ENCODE measurements around the gene SLC24A4. TPM values are rescaled to one million over a fixed set of nuclear protein-coding genes. Genes with fewer than 3 reads are reported as not detected.

Gene SLC24A4
- total RNA-seq, 1 donor from 2014 or later: 0.04 TPM

DNA sequence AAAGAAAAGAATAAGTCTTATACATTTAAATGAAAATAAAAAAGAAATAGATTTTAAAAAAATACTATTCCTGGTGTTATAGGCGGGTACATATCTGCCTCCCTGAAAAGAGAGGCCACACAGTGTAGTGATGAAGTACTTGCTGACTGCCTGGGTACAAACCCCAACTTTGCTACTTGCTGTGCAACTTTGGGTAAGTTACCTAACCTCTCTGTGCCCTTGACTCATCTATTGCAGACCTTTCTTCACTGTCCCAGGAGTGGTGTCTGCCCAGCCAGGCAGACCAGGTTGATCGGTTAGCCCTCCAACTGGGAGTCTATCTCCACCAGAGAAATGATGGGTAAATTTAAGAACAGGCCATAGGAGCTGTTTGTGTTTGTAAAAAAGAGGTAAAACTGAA lies 82.0 kb downstream of the SLC24A4 start:
- no peak for ATAC-seq

DNA sequence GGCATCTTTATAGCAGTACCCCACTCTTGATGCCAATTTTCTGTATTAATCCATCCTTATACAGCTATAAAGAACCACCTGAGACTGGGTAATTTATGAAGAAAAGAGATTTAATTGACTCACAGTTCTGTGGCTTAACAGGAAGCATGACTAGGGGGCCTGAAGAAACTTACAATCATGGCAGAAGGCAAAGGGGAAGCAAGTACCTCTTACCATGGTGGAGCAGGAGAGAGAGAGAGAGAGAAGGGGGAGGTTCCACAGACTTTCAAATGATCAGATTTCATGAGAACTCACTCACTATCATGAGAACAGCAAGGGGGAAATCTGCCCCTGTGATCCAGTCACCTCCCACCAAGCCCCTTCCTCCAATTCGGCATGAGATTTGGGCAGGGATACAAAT lies 84.4 kb downstream of the SLC24A4 start:
- ATAC-seq: no peak

DNA sequence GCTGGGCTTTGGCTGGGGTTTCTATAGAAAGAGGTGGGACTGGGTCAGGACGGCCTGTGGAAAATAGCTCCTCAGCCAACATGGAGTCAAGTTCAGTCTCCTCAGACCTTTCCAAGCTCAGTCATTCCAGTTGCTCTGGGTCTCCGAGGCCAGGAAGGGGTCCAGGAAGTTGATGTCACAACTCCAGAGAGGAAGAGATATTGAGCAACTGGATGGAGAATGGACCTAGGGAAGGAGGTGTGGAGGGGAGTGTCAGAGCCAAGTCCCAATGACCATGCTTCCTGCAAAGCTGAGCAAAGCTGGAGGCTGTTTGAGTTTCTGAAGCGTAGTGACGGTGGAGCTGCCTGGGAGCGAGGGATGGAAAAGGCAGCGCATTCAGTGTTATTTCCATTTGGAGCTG lies 86.1 kb downstream of the SLC24A4 start:
- ATAC-seq: no peak

DNA sequence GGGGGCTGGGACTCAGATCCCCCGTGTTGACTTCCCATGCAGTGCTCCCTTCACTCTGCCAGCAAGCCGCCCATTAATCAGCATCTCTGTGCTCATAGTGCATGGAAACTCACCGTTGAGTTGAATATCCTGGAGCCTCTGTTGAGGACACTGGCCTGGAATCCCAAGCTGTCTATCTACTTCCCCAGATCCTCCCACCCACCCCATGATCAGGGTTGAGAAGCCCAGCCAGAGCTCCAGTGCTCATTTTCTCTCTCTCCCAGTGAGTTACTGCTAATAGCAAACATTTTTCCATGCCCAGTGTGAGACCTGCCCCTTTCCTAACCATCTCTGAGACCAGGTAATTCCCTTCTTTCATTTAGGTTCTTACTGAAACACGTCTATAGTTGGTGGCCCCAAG lies 88.2 kb downstream of the SLC24A4 start:
- ATAC-seq: no peak

DNA sequence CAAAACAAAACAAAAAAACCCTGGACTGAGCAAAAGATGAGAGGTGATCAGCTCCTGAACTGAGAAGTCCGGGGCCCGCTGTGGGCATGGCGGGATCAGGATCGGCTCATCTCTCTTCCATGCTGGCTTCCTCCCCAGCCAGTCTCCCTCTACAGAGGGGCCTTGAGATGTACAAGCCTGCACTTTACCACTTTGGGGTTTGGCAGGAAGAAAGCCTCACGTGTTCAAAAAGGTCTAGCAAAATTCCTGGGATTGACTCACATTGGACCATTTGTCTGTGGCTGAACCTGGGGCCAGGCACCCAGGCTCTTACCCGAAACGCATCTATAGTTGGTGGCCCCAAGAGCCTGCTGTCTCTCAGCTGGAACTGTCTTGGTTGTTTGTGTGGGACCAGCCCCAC lies 89.0 kb downstream of the SLC24A4 start:
- ATAC-seq: no peak

DNA sequence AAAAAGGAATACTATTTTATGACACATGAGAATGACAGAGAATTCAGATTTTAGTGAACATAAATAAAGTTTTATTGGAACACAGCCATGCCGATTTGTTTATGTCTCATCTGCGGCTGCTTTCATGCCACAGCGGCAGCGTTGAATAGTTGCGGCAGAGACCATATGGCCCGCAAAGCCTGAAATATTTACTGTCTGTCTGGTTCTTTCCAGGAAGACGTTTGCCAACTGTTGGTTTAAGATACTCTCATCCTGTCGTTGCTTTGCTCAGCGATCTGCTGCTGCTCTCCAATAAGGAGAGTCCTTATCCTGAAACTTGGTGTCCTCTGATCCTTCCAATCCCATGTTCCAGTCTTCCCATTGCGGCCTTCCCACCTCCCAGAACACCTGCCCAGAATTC lies 89.9 kb downstream of the SLC24A4 start:
- ATAC-seq: no peak

DNA sequence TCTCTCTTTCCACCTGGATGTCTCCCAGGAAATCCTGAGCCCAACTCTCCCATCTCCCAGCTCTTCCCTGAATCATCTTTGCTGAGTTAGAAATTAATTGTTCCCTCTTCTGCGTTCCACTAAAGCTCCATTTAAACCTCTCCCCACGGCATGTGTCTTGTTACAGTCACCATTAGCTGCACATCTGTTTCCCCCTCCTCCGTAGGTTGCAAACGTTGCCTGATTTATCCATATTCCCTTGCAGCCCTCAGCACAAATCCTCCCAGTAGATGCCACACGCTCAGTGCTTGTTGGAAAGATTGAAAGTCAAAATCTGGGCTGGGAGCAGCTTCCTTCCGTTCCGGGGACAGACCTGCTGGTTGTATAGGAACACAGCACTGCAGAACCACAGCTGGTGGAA lies 90.4 kb downstream of the SLC24A4 start:
- ATAC-seq: no peak

DNA sequence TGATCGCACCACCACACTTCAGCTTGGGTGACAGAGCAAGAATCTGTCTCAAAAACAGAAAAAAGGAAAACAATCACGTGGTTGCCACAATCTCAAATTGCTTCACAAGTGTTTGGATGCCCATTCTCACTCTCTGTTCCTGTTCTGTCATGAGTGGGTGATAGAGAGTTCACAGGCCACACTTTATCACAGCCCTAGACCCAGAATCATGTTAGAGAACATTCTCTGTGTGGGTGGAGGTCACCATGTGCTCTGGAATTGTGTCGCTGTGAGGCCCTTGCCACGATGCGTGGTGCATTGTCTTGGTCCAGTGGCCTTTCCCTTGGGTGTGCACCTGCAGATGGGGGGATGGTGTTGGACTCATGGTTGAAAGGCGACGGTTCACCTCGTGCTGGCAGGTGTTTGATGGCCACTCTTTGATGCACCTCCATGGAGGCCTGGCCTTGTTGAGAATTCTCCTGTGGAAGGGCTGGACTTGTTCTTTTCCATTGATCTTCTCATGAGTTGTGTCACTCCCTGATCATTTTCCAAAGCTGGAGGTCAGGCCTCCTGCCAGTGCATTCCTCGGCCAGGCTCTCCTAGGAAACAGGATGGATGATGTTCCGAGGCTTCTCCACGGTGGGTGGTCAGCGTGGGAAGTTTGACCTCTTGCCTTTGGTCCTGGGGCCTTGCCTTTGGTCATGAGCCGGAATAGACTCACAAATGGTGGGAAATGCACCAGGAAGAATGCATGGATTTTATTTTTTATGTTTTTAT lies 91.9 kb downstream of the SLC24A4 start:
- ATAC-seq: no peak

DNA sequence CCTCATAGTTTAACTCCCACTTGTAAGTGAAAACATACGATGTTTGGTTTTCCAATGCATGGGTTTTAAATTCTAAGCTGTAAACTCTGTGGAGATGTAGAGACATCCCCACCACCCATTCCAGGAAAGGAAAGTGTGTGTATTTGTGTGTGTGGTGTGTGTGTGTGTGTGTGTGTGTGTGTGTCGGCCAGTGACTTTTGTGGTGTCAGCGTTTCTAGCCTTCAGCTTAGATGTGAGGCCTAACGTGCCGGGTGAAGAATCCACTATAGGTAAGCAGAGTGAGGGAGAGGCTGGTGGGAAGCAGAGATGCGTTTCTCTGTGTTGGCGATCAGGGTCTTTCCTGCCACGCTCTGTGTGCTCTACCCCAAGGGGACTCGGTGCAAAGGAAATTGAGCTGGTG lies 93.0 kb downstream of the SLC24A4 start:
- no peak for ATAC-seq

DNA sequence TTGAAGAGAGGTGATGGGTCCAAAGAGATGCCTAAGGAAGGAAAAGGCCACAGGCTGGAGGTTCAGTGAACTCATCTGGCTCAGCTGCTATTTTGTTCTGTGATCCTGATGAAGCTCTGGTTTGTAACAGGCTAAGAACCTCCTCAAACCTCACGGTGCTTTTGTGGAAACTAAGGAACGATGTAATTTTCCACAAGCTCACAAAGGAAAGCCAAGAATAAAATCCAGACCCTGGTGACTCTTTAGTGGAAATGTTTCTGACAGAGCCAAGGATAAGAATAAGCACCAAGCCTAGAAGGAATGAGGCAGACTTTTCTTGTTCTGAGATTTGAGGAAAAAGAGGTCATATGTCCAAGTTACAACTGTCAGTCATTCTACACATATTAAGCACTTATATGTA lies 93.6 kb downstream of the SLC24A4 start:
- ATAC-seq: no peak

DNA sequence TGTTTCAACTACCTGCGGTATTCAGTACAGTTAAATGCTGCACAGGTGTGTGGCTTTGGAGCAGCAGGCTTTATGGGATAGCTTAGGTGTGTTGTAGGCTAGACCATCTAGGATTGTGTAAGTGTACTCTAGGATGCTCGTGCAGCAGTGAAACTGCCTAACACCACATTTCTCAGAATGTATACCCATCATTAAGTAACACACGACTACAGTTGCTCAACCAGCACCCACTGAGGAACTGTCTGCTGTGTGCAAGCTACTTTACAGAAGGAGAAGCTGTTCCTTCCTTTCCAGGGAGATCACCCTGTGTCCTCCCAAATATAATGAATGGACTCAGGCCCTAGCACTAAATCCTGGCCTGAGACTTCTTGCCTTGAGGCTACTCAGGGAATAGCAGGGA lies 94.8 kb downstream of the SLC24A4 start:
- ATAC-seq: no peak

DNA sequence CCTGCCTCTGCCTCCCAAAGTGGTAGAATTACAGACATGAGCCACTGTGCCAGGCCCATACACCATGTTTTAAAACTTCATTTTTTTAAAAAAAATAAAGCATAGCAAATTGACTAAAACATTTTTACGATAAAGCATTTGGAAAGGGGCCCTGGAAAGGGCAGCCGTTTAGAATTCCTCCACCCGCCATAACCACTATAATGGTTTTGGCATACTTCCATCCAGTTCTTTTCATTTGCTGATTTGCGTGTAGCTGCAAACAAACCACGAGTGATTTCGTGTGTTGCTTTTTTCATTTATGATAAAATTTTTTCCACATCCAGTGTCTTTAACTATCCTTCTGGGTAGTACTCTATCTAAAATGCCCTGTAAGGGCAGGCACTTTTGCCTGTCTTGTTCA lies 98.8 kb downstream of the SLC24A4 start:
- no peak for ATAC-seq

DNA sequence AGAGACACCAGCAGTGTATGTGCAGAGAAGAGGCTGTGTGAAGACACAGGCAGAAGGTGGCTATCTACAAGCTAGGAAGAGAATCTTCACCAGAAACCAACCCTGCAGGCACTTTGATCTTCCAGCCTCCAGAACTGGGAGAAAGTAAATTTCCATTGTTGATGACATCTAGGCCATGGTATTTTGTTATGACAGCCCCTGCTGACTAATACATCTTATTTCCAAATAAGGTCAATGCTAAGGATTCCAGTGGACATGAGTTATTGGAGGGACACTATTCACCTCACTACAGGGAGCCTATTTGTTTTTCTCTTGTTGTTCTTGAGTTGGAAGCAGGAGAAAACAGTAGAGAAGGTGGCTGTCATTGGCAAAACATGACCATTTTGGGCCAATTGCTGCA lies 102.1 kb downstream of the SLC24A4 start:
- ATAC-seq: no peak

DNA sequence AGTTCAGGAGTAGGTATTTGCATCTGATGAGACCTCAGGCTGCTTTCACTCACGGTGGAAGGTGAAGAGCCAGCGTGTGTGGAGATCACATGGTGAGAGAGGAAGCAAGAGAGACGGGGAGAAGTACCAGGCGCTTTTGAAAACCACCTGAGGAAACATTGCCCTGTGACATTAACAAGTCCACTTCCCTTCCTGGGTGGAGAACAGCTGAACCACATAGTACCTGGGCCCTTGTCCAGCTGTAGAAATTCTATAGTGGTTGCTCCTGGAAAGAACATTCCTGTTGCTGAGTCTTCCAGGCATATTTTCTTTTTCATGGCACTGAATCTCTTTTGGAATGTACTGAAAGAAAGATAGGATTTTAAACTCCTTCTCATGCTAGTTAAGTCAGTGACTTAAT lies 103.3 kb downstream of the SLC24A4 start:
- no peak for ATAC-seq

DNA sequence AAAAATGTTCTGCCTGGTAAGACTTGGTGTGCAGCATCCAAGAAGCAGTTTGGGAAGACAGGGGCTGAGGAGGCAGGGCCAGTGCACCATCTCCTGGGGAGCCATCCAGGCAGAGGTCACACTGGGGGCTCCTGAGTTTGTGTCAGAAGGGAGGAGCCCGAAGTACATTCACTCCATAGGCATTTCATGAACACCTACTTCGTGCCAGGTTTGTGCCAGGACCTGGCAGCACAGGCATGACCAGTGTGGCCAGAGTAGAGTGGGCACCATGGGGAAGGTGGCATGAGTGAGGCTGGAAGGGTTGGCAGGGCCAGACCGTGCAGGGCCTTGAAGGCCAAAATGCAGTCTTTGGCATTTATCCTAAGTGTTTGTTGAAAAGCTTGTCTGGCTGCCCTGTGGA lies 104.1 kb downstream of the SLC24A4 start:
- no peak for ATAC-seq

DNA sequence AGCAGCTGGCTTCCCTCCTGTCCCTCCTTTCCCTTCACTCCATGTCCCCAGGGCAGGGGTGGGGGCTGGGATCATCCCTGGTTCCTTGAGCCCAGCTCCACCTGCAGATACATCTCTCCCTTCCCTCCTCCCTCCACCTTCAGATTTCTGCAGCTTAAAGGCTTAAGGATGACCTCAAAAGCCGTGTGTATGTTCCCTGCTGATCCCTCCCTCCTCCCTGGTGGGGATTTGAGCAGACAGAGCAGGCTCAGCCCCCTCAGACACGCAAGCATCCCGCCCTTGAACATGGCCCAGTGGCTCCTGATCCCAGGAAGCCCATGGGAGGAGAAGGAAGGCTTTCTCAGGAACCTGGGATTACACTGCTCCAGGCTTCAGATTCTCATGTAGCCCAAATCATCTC lies 107.7 kb downstream of the SLC24A4 start:
- no peak for ATAC-seq

DNA sequence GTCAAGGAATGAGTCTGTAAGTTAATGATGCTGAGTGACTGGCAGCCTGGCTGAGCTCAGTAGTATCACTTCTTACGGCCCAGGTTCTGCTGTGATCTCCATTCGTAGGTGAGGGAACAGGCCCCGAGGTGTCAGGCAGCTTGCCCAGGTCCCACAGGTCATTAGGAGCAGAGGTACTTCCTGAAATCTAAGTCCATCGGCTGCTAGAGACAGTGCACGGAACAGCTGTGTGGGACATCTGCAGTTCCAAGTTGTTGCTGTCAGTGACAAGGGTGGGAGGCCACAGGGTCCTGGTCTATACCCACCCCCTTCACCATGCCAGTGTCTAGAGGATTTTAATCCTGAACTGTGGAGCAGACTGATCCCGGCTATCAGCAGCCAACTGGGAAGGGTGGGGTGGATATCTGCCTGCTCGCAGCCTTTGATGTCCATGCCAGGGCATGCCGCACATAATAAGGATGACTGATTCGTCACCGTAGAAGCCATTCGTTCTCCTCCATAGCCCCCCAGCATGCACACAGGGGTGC lies 108.3 kb downstream of the SLC24A4 start:
- no peak for ATAC-seq

DNA sequence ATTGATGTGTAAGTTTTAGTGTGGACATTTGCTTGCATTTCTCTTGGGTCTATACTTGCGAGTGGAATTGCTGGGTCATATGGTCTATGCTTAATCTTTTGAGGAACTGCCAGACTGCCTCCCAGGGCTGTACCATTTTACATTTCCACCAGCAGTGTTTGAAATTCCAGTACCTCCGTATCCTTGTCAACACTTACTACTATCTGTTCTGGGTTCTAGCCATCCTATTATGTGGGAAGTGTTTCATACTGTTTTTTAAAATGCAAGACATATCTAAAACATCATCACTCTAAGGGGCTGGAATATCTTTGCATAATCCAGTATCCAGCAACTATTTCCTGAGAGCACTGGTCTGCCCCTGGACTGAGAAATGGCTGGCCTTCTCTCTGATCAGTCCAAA lies 110.4 kb downstream of the SLC24A4 start:
- no peak for ATAC-seq

DNA sequence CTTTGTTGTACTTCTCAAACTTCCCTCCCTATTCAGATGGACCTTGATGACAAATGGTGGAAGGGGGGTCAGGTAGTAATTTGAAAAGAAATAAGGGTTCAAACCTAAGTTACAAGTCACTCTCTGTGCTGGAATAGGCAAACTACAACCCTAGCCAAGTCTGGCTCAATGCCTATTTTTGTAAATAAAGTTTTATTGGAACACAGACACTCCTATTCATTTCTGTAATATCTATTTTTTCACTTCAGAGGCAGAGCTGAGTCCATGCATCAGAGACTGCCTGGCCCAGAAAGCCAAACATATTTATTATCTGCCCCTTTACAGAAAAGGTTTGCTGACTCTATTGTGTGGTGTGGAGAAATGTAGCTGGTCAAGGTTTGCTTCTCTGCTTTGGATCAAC lies 112.2 kb downstream of the SLC24A4 start:
- no peak for ATAC-seq

DNA sequence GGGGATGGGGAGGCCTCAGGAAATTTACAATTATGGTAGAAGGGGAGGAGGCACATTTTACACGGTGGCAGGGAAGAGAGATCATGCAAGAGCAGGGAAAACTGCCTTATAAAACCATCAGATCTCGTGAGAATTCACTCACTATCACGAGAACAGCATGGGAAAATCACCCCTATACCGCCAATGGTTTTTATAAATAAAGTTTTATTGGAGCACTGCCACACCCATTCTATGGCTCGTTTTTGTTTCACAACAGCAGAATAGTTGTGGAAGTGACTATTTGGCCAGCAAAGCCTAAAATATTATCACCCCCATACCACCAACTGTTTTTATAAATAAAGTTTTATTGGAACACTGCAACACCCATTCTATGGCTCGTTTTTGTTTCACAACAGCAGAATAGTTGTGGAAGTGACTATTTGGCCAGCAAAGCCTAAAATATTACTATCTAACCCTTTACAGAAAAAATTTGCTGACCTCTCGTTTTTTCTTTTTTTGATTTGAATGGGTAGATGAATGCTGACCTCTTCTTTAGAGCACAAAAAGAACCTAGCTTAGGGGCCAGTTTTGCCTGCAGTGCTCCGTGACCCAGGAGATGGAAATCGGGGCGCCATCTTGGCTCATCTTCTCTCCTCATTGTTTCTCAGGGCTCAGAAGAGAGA lies 113.3 kb downstream of the SLC24A4 start:
- ATAC-seq: no peak

DNA sequence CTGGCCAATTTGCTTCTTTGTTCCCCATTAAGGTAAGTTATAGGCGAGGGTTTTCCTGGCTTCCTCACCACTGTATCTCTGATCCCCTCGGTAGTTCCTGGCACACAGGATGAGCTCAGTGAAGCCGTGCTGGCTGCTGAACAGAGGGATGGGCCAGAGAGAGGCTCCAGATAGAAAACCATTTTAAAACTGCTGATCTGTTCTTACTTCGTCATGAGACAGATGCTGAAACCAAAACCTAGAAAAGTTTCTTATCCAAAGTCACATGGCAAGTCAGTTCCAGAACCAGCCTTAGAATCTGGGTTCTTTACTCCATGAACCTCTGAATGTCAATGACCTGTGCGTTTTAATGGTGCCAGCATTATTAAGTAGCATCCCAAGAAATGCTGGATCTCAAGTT lies 114.3 kb downstream of the SLC24A4 start:
- no peak for ATAC-seq

DNA sequence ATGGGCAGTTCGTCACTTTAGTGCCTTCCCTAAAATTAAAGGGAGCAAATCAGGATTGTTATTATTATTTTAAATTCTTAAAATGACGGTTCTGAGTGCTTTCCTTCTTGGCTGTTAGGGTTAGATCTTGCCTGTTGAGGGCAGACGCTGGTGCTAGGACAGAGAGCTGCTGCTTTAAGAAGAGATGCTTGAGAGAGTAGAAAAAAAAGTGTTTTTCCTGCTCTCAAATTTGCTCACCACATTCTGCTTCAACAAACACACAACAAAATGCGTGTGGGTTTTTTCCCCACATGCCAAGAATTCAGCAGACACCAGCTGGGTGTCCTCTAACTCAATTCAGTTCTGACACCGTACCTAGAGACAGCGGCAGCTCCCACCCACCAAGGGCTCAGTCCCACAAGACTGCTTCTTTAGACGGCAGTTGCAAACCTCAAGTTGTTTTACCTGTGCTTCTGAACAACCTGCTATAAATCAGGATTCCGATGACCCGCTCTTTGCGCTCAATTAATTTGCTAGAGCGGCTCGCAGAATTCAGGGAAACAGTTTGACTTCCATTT lies 114.8 kb downstream of the SLC24A4 start:
- no peak for ATAC-seq

DNA sequence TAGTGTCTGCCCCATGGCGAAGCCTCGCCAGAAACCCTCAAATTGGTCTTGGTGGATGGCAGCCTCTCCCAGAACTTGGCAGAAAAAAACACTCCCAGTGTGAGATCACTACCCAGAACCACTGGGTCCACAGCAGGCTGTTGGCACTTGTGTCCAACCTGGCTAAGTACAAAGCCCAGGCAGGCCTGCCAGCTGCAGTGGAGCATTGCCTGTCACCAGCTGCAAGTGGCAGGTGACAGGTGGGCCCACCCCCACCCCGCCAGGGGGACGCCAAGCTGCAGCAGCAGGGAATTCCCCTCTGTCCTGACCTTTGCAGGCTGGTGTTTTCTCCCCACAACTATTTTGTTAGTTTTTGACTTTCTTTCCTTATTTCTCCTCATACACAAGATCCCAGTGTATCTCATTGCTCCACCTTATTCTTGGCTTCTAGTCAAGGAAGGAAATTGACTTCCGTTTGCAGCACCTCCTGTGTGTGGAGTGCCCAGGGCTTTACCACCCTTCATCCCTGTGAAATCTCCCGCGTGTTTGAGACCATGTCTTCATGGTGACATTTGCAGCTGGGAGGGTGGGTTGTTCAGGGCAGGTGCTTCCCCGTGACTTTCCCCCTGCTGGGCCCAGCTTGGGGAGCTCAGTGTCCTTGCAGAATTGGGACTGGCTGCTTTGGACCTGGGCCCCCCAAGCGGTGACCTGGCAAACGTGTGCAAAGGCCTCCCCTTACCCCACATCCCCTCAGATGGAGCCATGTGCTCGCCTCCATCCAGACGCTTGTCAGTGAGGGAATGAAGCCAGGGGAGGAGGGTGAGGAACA lies 116.8 kb downstream of the SLC24A4 start:
- ATAC-seq: no peak

Data from esophagus mucosa (tissue), 1 donor.